ENCODE results near the gene MYO15B. TPM values are rescaled to one million over a fixed set of nuclear protein-coding genes. Genes with fewer than 3 reads are reported as not detected.

The MYO15B gene
- total and polyA plus RNA-seq, 2 donors (not counting 1 experiment from before 2014, with no cell fraction given) = 0.49 to 14.4 TPM

DNA sequence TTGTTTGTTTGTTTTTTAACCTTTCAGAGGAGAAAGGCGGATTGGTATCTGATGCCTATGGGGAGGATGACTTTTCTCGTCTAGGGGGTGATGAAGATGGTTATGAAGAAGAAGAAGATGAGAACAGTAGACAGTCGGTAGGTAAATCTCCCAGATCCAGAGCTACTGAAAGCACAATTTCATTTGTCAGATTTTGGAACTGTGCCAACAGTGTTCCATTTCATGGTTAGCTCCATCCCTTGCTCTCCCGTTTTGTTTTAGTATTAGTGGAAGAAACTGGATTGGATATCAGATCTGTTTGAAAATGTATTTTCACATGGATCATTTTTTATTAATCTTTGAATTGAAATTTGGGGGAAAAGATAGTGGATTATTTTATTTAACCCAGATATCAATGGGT is 80.9 kb downstream of the MYO15B start:
- peak overlapping the region; percentile 72 to 100 (median 99) for H3K4me3 ChIP-seq (replicated peaks in 1 of 4; ENCODE audit: control extremely low read depth in 1 of 4, insufficient read depth in 1 of 4, low read depth in 3 of 4, low read length in 4 of 4)
- no peak for DNase-seq (ENCODE audit: low read depth in 2 of 2)
- no peak overlapping the region for H3K27ac ChIP-seq (ENCODE audit: insufficient read depth, low read length)
- peaks cover 11% of the 10 kb centered on the region for H3K36me3 ChIP-seq (ENCODE audit: control insufficient read depth, insufficient read depth, low read length)
- H3K4me2 ChIP-seq (ENCODE audit: extremely low read depth, insufficient read depth, low read length) = peak overlapping the region; percentile 96
- TF ChIP-seq, protein P1, sequence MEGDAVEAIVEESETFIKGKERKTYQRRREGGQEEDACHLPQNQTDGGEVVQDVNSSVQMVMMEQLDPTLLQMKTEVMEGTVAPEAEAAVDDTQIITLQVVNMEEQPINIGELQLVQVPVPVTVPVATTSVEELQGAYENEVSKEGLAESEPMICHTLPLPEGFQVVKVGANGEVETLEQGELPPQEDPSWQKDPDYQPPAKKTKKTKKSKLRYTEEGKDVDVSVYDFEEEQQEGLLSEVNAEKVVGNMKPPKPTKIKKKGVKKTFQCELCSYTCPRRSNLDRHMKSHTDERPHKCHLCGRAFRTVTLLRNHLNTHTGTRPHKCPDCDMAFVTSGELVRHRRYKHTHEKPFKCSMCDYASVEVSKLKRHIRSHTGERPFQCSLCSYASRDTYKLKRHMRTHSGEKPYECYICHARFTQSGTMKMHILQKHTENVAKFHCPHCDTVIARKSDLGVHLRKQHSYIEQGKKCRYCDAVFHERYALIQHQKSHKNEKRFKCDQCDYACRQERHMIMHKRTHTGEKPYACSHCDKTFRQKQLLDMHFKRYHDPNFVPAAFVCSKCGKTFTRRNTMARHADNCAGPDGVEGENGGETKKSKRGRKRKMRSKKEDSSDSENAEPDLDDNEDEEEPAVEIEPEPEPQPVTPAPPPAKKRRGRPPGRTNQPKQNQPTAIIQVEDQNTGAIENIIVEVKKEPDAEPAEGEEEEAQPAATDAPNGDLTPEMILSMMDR (conservative IDR thresholded peaks at IDR 0.05 in 1 of 2, IDR thresholded peaks at IDR 0.05 in 1 of 2; ENCODE audit: low read depth in 1 of 2, low read length in 2 of 2) = no peak
- TF ChIP-seq EZH2 (IDR thresholded peaks at IDR 0.05; ENCODE audit: low read length, missing control alignments) = no peak
- peaks cover 8% of the 10 kb centered on the region for H3K4me1 ChIP-seq (ENCODE audit: control insufficient read depth, extremely low read depth, insufficient read depth, low read length)
- no peak overlapping the region for H3K9ac ChIP-seq (ENCODE audit: insufficient read depth, low read length)
- peaks cover 3% of the 10 kb centered on the region for H4K20me1 ChIP-seq (ENCODE audit: control insufficient read depth, extremely low read depth, insufficient read depth, low read length)
- no peaks in the 10 kb centered on the region for H3K9me3 ChIP-seq (ENCODE audit: control insufficient read depth, insufficient read depth, low read depth, low read length)
- H2AFZ ChIP-seq (ENCODE audit: low read length) = no peak overlapping the region
- H3K79me2 ChIP-seq (ENCODE audit: control insufficient read depth, insufficient read depth, low read length) = peaks cover 56% of the 10 kb centered on the region
- H3K27me3 ChIP-seq (ENCODE audit: control insufficient read depth, insufficient read depth, low read length) = no peaks in the 10 kb centered on the region

DNA sequence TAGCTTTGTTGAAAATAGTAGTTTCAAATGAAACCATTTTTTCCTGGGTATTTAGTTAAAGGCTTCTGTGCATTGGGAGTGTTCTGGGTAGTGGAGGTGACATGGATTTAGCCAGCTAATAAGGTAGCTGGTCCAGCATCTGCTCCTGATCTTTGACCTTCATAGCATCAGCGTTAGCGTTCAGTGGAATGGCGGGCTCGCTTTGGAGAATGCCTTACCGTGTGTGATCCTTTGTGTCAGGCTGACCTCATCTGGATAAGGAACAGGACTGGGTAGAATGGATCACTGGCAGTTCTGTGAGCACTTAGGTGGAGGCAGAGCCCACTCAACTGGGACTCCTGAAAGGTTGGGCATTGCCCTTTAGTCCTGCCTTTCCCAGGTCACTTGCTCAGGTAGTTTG is 83.3 kb downstream of the MYO15B start:
- Histone ChIP-seq H3K27ac (ENCODE audit: insufficient read depth, low read length) (no peak overlapping the region), H3K9ac (ENCODE audit: insufficient read depth, low read length) (no peak overlapping the region), H3K4me1 (ENCODE audit: control insufficient read depth, extremely low read depth, insufficient read depth, low read length) (peaks cover 8% of the 10 kb centered on the region), H3K27me3 (ENCODE audit: control insufficient read depth, insufficient read depth, low read length) (no peaks in the 10 kb centered on the region), H3K36me3 (ENCODE audit: control insufficient read depth, insufficient read depth, low read length) (peaks cover 11% of the 10 kb centered on the region), H4K20me1 (ENCODE audit: control insufficient read depth, extremely low read depth, insufficient read depth, low read length) (peaks cover 3% of the 10 kb centered on the region), H3K79me2 (ENCODE audit: control insufficient read depth, insufficient read depth, low read length) (peaks cover 57% of the 10 kb centered on the region), H3K4me3 (replicated peaks in 1 of 4; ENCODE audit: control extremely low read depth in 1 of 4, insufficient read depth in 1 of 4, low read depth in 3 of 4, low read length in 4 of 4) (no peak overlapping the region), H3K4me2 (ENCODE audit: extremely low read depth, insufficient read depth, low read length) (no peak overlapping the region), H3K9me3 (ENCODE audit: control insufficient read depth, insufficient read depth, low read depth, low read length) (no peaks in the 10 kb centered on the region), H2AFZ (ENCODE audit: low read length) (no peak overlapping the region)
- DNase-seq (ENCODE audit: low read depth in 2 of 2) = no peak
- TF ChIP-seq, protein P1 (conservative IDR thresholded peaks at IDR 0.05 in 1 of 2, IDR thresholded peaks at IDR 0.05 in 1 of 2; ENCODE audit: low read depth in 1 of 2, low read length in 2 of 2) = no peak
- no peak for TF ChIP-seq EZH2 (IDR thresholded peaks at IDR 0.05; ENCODE audit: low read length, missing control alignments)

DNA sequence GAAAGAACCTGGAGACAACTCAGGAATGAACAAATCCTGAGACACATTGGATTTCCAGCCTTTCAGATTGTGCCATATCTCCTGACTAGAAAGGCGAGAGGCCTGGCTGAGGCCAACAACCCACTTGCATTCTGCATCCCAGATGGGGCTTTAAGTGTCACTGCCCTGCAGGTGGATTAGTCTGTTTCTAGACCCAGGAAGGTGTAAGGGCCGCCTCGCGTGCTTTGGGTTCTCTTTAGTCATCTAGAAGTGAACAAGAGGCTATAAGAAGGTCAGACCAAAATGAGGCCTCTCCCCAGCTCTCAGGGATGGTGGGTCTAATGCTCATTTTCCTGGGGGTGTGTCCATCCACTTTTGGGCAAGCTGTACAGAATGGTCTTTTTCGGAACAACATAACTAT is 84.4 kb downstream of the MYO15B start:
- Histone ChIP-seq H3K27me3 (ENCODE audit: control insufficient read depth, insufficient read depth, low read length) (no peaks in the 10 kb centered on the region), H4K20me1 (ENCODE audit: control insufficient read depth, extremely low read depth, insufficient read depth, low read length) (peaks cover 3% of the 10 kb centered on the region), H3K79me2 (ENCODE audit: control insufficient read depth, insufficient read depth, low read length) (peaks cover 51% of the 10 kb centered on the region), H3K9ac (ENCODE audit: insufficient read depth, low read length) (no peak overlapping the region), H3K4me1 (ENCODE audit: control insufficient read depth, extremely low read depth, insufficient read depth, low read length) (peaks cover 3% of the 10 kb centered on the region), H3K4me2 (ENCODE audit: extremely low read depth, insufficient read depth, low read length) (no peak overlapping the region), H3K36me3 (ENCODE audit: control insufficient read depth, insufficient read depth, low read length) (peaks cover 11% of the 10 kb centered on the region), H3K4me3 (replicated peaks in 1 of 4; ENCODE audit: control extremely low read depth in 1 of 4, insufficient read depth in 1 of 4, low read depth in 3 of 4, low read length in 4 of 4) (no peak overlapping the region), H3K9me3 (ENCODE audit: control insufficient read depth, insufficient read depth, low read depth, low read length) (no peaks in the 10 kb centered on the region), H3K27ac (ENCODE audit: insufficient read depth, low read length) (no peak overlapping the region), H2AFZ (ENCODE audit: low read length) (no peak overlapping the region)
- TF ChIP-seq EZH2 (IDR thresholded peaks at IDR 0.05; ENCODE audit: low read length, missing control alignments) = no peak
- TF ChIP-seq, protein P1 (conservative IDR thresholded peaks at IDR 0.05 in 1 of 2, IDR thresholded peaks at IDR 0.05 in 1 of 2; ENCODE audit: low read depth in 1 of 2, low read length in 2 of 2) = no peak
- DNase-seq (ENCODE audit: low read depth in 2 of 2) = no peak
